Esophagus squamous epithelium (tissue), 4 donors: ENCODE measurements around the gene SCD5.

Source experiments
- POLR2A ChIP-seq, 4 donors: fragments of 450-650 bp; IDR thresholded peaks; one replicate each; pipeline ENCODE4 v1.6.1; 2017; ENCODE audit warnings: antibody characterized with exemption in 4 of 4, mild to moderate bottlenecking in 4 of 4, moderate library complexity in 3 of 4
- TF ChIP-seq, protein P1 (sequence below), 6 experiments: fragments of 450-650 bp in 4 of 6; fragments of 200-600 bp in 2 of 6; sonication (generic) in 2 of 6; IDR thresholded peaks; one replicate each; pipeline ENCODE4 v1.5.1; 2016 to 2019; ENCODE audit warnings: antibody characterized with exemption in 6 of 6, mild to moderate bottlenecking in 4 of 6, moderate library complexity in 4 of 6

GRCh38 chr4:82678051-82678450 lies 120.5 kb downstream of the SCD5 start:
- no peak for TF ChIP-seq POLR2A (IDR thresholded peaks at IDR 0.05)
- TF ChIP-seq, protein P1, sequence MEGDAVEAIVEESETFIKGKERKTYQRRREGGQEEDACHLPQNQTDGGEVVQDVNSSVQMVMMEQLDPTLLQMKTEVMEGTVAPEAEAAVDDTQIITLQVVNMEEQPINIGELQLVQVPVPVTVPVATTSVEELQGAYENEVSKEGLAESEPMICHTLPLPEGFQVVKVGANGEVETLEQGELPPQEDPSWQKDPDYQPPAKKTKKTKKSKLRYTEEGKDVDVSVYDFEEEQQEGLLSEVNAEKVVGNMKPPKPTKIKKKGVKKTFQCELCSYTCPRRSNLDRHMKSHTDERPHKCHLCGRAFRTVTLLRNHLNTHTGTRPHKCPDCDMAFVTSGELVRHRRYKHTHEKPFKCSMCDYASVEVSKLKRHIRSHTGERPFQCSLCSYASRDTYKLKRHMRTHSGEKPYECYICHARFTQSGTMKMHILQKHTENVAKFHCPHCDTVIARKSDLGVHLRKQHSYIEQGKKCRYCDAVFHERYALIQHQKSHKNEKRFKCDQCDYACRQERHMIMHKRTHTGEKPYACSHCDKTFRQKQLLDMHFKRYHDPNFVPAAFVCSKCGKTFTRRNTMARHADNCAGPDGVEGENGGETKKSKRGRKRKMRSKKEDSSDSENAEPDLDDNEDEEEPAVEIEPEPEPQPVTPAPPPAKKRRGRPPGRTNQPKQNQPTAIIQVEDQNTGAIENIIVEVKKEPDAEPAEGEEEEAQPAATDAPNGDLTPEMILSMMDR (IDR thresholded peaks at IDR 0.05) = no peak
